K562 (cell line): Measurements from ENCODE around the gene GRB10. TPM values are rescaled to one million over a fixed set of nuclear protein-coding genes. Genes with fewer than 3 reads are reported as not detected.

Experiments used
- ATAC-seq: fragments of 200-7000 bp; cut with Tn5 transposase; 3 replicates; pipeline ENCODE4 v1.9.1; 2020; ENCODE audit warnings: moderate library complexity
- BruUV-seq: library from RNA; stranded (reverse); fragments of 400-500 nt; replicated peaks from 2 replicates; lab custom pipeline; 2021; lab: Mats Ljungman, UMichigan
- CTCF ChIA-PET: fragments of 300-600 bp; formaldehyde crosslinking; extraction: SDS; loops from one replicate; lab custom pipeline; 2021; ENCODE audit warnings: low intra/inter-chr PET ratio; lab: Yijun Ruan, JAX
- POLR2A ChIA-PET: fragments of 300-600, 350-650 bp; sonication (Branson Sonifier 250); formaldehyde crosslinking; extraction: SDS; loops from one replicate; lab custom pipeline; 2021; ENCODE audit warnings: antibody characterized with exemption, inconsistent platforms; lab: Yijun Ruan, JAX
- DNase-seq, 4 experiments: peaks; one replicate each; pipeline versions ENCODE4 v3.0.0 to v3.0.0-alpha.2; 2011 to 2018; ENCODE audit warnings: low spot score in 3 of 4, mixed read lengths in 3 of 4; ENCODE audit errors: extremely low read depth in 1 of 4
- FAIRE-seq: peaks from 2 replicates; lab custom pipeline; 2011; peaks lifted over from hg19 to GRCh38; lab: Jason Lieb, UNC
- H2AFZ ChIP-seq: 2 replicates; pipeline ENCODE4 v1.6.0; 2011; ENCODE audit warnings: low read depth, low read length, control low read depth, inconsistent platforms
- H3K27ac ChIP-seq: fragments of 200-600 bp; 3 replicates; pipeline ENCODE4 v1.8.0; 2011; ENCODE audit warnings: low read depth, mild to moderate bottlenecking, control low read depth, inconsistent platforms, low read length, moderate library complexity, mixed read lengths; ENCODE audit errors: extremely low read depth
- H3K27me3 ChIP-seq, 2 experiments: fragments of 300-600 bp in 1 of 2; 2 replicates in 1 of 2; 3 replicates in 1 of 2; pipeline versions ENCODE4 v1.6.0 to v1.8.0; 2011; ENCODE audit warnings: inconsistent platforms in 2 of 2, low read length in 2 of 2, mild to moderate bottlenecking in 1 of 2, mixed read lengths in 1 of 2, moderate library complexity in 1 of 2; ENCODE audit not compliant: control insufficient read depth in 2 of 2, insufficient read depth in 2 of 2
- H3K36me3 ChIP-seq: fragments of 300-600 bp; 3 replicates; pipeline ENCODE4 v1.8.0; 2011; ENCODE audit warnings: mild to moderate bottlenecking, low read length, inconsistent platforms; ENCODE audit not compliant: control insufficient read depth, insufficient read depth
- H3K4me1 ChIP-seq, 2 experiments: fragments of 200-600 bp in 1 of 2; replicated peaks in 1 of 2; 2 replicates in 1 of 2; 3 replicates in 1 of 2; pipeline versions ENCODE4 v1.5.1 to v1.8.0; 2011; ENCODE audit warnings: inconsistent platforms in 2 of 2, low read length in 2 of 2, mild to moderate bottlenecking in 1 of 2, mixed read lengths in 1 of 2, moderate library complexity in 1 of 2; ENCODE audit not compliant: control insufficient read depth in 2 of 2, insufficient read depth in 2 of 2
- H3K4me2 ChIP-seq: 2 replicates; pipeline ENCODE4 v1.6.1; 2011; ENCODE audit warnings: low read length, control low read depth, inconsistent platforms, mixed read lengths; ENCODE audit not compliant: insufficient read depth
- H3K4me3 ChIP-seq: fragments of 200-600 bp; sonication (generic), shearing (Covaris generic); 2 replicates; pipeline ENCODE4 v1.5.1; 2016; ENCODE audit warnings: control low read depth, inconsistent platforms
- H3K79me2 ChIP-seq: fragments of 200-600 bp; 3 replicates; pipeline ENCODE4 v1.8.0; 2011; ENCODE audit warnings: low read length, inconsistent platforms; ENCODE audit not compliant: control insufficient read depth, insufficient read depth
- H3K9ac ChIP-seq, 2 experiments: 2 replicates each; pipeline versions ENCODE4 v1.6.0 to v1.6.1; 2011; ENCODE audit warnings: low read depth in 2 of 2, low read length in 2 of 2, control low read depth in 1 of 2, inconsistent platforms in 1 of 2, mild to moderate bottlenecking in 1 of 2, mixed read lengths in 1 of 2; ENCODE audit not compliant: insufficient read depth in 1 of 2
- H3K9me1 ChIP-seq: one replicate; pipeline ENCODE4 v1.6.0; 2011; ENCODE audit warnings: inconsistent platforms, mild to moderate bottlenecking, low read length, moderate library complexity; ENCODE audit not compliant: control insufficient read depth, insufficient read depth
- H3K9me3 ChIP-seq: replicated peaks from 2 replicates; pipeline ENCODE4 v1.5.1; 2011; ENCODE audit warnings: low read depth, low read length, inconsistent platforms; ENCODE audit not compliant: control insufficient read depth, insufficient read depth
- H4K20me1 ChIP-seq: replicated peaks from 2 replicates; pipeline ENCODE4 v1.6.1; 2011; ENCODE audit warnings: low read length, inconsistent platforms, mixed read lengths; ENCODE audit not compliant: control insufficient read depth, insufficient read depth
- CHD7 ChIP-seq: fragments of 200-600 bp; sonication (generic); IDR thresholded peaks from one replicate; pipeline ENCODE4 v1.6.1; 2012; ENCODE audit warnings: mild to moderate bottlenecking, low read depth, low read length, inconsistent platforms
- KLF1 ChIP-seq: fragments of 450-650 bp; IDR thresholded peaks from 2 replicates; pipeline ENCODE4 v1.6.1; 2016; ENCODE audit warnings: missing genetic modification characterization, missing compliant biosample characterization
- LARP7 ChIP-seq: fragments of 450-650 bp; IDR thresholded peaks from 2 replicates; pipeline ENCODE4 v1.6.1; 2016
- MXD1 ChIP-seq: fragments of 250-450 bp; sonication (Bioruptor Pico); IDR thresholded peaks from 2 replicates; pipeline ENCODE4 v1.8.0; 2021; ENCODE audit warnings: borderline replicate concordance, mild to moderate bottlenecking, moderate library complexity; ENCODE audit not compliant: poor library complexity, severe bottlenecking
- RBM25 ChIP-seq: fragments of 200-400 bp; formaldehyde crosslinking; IDR thresholded peaks from 2 replicates; pipeline ENCODE4 v1.6.1; 2018; ENCODE audit warnings: low read length, low read depth, moderate library complexity; ENCODE audit not compliant: severe bottlenecking
- SNRNP70 ChIP-seq: fragments of 200-400 bp; formaldehyde crosslinking; optimal IDR thresholded peaks from 2 replicates; pipeline ENCODE3; 2017; ENCODE audit warnings: low read depth, low read length
- TAF1 ChIP-seq: IDR thresholded peaks from 2 replicates; pipeline ENCODE4 v1.6.1; 2011; ENCODE audit warnings: mild to moderate bottlenecking, low read length, moderate library complexity; ENCODE audit not compliant: insufficient read depth, control insufficient read depth, severe bottlenecking; ENCODE audit errors: extremely low read depth
- ZFP36 ChIP-seq: fragments of 150-350 bp; IDR thresholded peaks from 2 replicates; pipeline ENCODE4 v1.6.1; 2018; ENCODE audit warnings: low read length, low read depth; ENCODE audit not compliant: partially characterized antibody
- ZKSCAN8 ChIP-seq: fragments of 200-800 bp; sonication (Bioruptor generic); IDR thresholded peaks from 2 replicates; pipeline ENCODE4 v1.6.1; 2016; ENCODE audit warnings: missing genetic modification characterization, missing compliant biosample characterization
- WGBS: fragments of 100-300 bp; shearing (Covaris generic); methylation state at CpG from one replicate; pipeline ENCODE4 v1.1.6; 2016; ENCODE audit warnings: low coverage, mixed read lengths; ENCODE audit not compliant: insufficient coverage; ENCODE audit errors: missing lambda C conversion rate; 5-methylcytosine and 5-hydroxymethylcytosine counted together
- in situ Hi-C: fragments of 300-500 bp; cut with MboI; formaldehyde crosslinking; loops from 4 replicates; pipeline ENCODE4 v1.15.0; 2018; ENCODE audit warnings: inconsistent platforms, mixed read lengths
- intact Hi-C: fragments of 100-400 bp; cut with micrococcal nuclease; formaldehyde crosslinking; loops from 2 replicates; pipeline ENCODE4 v1.14.2; 2022
- polyA plus RNA-seq, 8 experiments: library from polyadenylated mRNA; depleted of rRNA in 4 of 8; stranded (reverse) in 5 of 8; unstranded in 3 of 8; fragments of >200 nt; fragmentation: Nextera tagmentation in 2 of 8; fragmentation: Illumina TruSeq in 1 of 8; extraction: Ambion mirVana in 2 of 8; extraction: Trizol in 1 of 8; gene quantifications; 2 replicates each; pipeline versions ENCODE4 v1.2.1 to v1.2.3, GENCODE V29; 2011 to 2014; ENCODE audit warnings: inconsistent platforms in 1 of 8, missing spikeins in 1 of 8
- total RNA-seq, 7 experiments: library from RNA; depleted of rRNA in 6 of 7; stranded (reverse); fragments of >200 nt in 6 of 7; fragmentation: Illumina TruSeq in 2 of 7; extraction: Trizol in 2 of 7; gene quantifications; 2 replicates each; pipeline versions ENCODE4 v1.2.1 to v1.2.3, GENCODE V29; 2011 to 2021; ENCODE audit warnings: low replicate concordance in 1 of 7

The GRB10 gene
- total and polyA plus RNA-seq, 9 of the 15 experiments (the other 6 are each of a cell fraction or from before 2014, with no cell fraction given) = 8.9 to 88.5 (median 40.7) TPM

GRCh38 chr7:50743016-50743415 lies 39.7 kb downstream of the GRB10 start:
- ChIA-PET POLR2A (interaction anchor here (0.7 kb wide), 1 partner anchor 125 kb away, joined by 3 read pairs; no protein-coding TSS in a partner anchor), CTCF (no interaction called here)
- no peaks in the 10 kb centered on the region for H3K4me1 ChIP-seq
- intact Hi-C loops (no loop called here), in situ Hi-C loops (no loop called here)
- H3K27me3 ChIP-seq = no peaks in the 10 kb centered on the region
- peaks cover 11% of the 10 kb centered on the region; the same call in 1 of the 2 replicates for H4K20me1 ChIP-seq
- no peak overlapping the region for H3K4me2 ChIP-seq
- H2AFZ ChIP-seq = no peak overlapping the region
- no peaks in the 10 kb centered on the region for H3K9me1 ChIP-seq
- peaks cover 8% of the 10 kb centered on the region; the same call in 2 of the 3 replicates for H3K36me3 ChIP-seq
- DNase-seq = no peak
- ATAC-seq = no peak
- no peak overlapping the region for H3K4me3 ChIP-seq
- 82% methylated on average over 2 of the region's 2 CpGs for WGBS
- no peaks in the 10 kb centered on the region for H3K9me3 ChIP-seq
- H3K27ac ChIP-seq = no peak overlapping the region
- H3K79me2 ChIP-seq = peaks cover 94% of the 10 kb centered on the region
- no TSS peak for BruUV-seq
- no peak overlapping the region for H3K9ac ChIP-seq
- FAIRE-seq = no peak
- no peak for TF ChIP-seq KLF1 (tag)
- no peak for TF ChIP-seq LARP7
- TF ChIP-seq ZFP36 = no peak
- TF ChIP-seq CHD7 = no peak
- no peak for TF ChIP-seq MXD1 (CRISPR knock-in tag)
- no peak for TF ChIP-seq TAF1
- TF ChIP-seq RBM25 = no peak
- TF ChIP-seq ZKSCAN8 (CRISPR knock-in tag) = no peak
- no peak for TF ChIP-seq SNRNP70
